Hepatocyte (in vitro differentiated cells): ENCODE measurements around the gene CFAP221. TPM values are rescaled to one million over a fixed set of nuclear protein-coding genes. Genes with fewer than 3 reads are reported as not detected.

ENCODE experiments used
- DNase-seq: peaks from one replicate; pipeline ENCODE4 v3.0.0-alpha.2; 2016; ENCODE audit warnings: low spot score
- H2AFZ ChIP-seq: fragments of 200-600 bp; sonication (generic); 2 replicates; pipeline ENCODE4 v1.6.0; 2016; ENCODE audit warnings: antibody characterized with exemption, mild to moderate bottlenecking
- H3K27ac ChIP-seq: fragments of 200-600 bp; sonication (generic); 2 replicates; pipeline ENCODE4 v1.5.1; 2016; ENCODE audit warnings: mild to moderate bottlenecking
- H3K27me3 ChIP-seq: fragments of 200-600 bp; sonication (generic); 2 replicates; pipeline ENCODE4 v1.6.1; 2016
- H3K36me3 ChIP-seq: fragments of 200-600 bp; sonication (generic); replicated peaks from 2 replicates; pipeline ENCODE4 v1.5.1; 2016; ENCODE audit warnings: low read depth; ENCODE audit not compliant: insufficient read depth
- H3K4me1 ChIP-seq: fragments of 200-600 bp; sonication (generic); 2 replicates; pipeline ENCODE4 v1.5.1; 2016; ENCODE audit warnings: mild to moderate bottlenecking, moderate library complexity; ENCODE audit not compliant: insufficient read depth
- H3K4me2 ChIP-seq: fragments of 200-600 bp; sonication (generic); 2 replicates; pipeline ENCODE4 v1.6.0; 2016
- H3K4me3 ChIP-seq: fragments of 200-600 bp; sonication (generic); 2 replicates; pipeline ENCODE4 v1.5.1; 2016; ENCODE audit warnings: mild to moderate bottlenecking
- H3K79me2 ChIP-seq: fragments of 200-600 bp; sonication (generic); 2 replicates; pipeline ENCODE4 v1.6.0; 2017; ENCODE audit warnings: mild to moderate bottlenecking
- H3K9me2 ChIP-seq: fragments of 200-600 bp; sonication (generic); replicated peaks from 2 replicates; pipeline ENCODE4 v1.6.0; 2017; ENCODE audit warnings: mild to moderate bottlenecking; ENCODE audit not compliant: insufficient read depth
- H3K9me3 ChIP-seq: fragments of 200-600 bp; sonication (generic); 2 replicates; pipeline ENCODE4 v1.5.1; 2016; ENCODE audit warnings: low read depth, mild to moderate bottlenecking
- H4K20me1 ChIP-seq: fragments of 200-600 bp; sonication (generic); 2 replicates; pipeline ENCODE4 v1.6.0; 2016; ENCODE audit warnings: mild to moderate bottlenecking; ENCODE audit not compliant: insufficient read depth, poor library complexity, severe bottlenecking
- EZH2 ChIP-seq: fragments of 200-600 bp; sonication (generic); IDR thresholded peaks from 2 replicates; pipeline ENCODE4 v1.6.1; 2016; ENCODE audit warnings: antibody characterized with exemption, mild to moderate bottlenecking, borderline replicate concordance
- EZH2phosphoT487 ChIP-seq: fragments of 200-600 bp; sonication (generic); IDR thresholded peaks from one replicate; pipeline ENCODE4 v1.6.1; 2018; ENCODE audit warnings: antibody characterized with exemption, mild to moderate bottlenecking, low read depth, moderate library complexity; ENCODE audit not compliant: unreplicated experiment, severe bottlenecking
- WGBS: methylation state at CpG from one replicate; pipeline ENCODE4 v1.1.6; 2016; ENCODE audit warnings: low lambda C conversion rate; ENCODE audit errors: missing lambda C conversion rate; 5-methylcytosine and 5-hydroxymethylcytosine counted together
- polyA plus RNA-seq: library from polyadenylated mRNA; unstranded; fragments of >200 nt; fragmentation: Nextera tagmentation; extraction: Ambion mirVana; gene quantifications from 2 replicates; pipeline ENCODE4 v1.2.1, GENCODE V29; 2016
- total RNA-seq: library from RNA; depleted of rRNA; stranded (reverse); fragments of >200 nt; gene quantifications from 2 replicates; pipeline ENCODE4 v1.2.3, GENCODE V29; 2014
- TF ChIP-seq, protein P1 (sequence below): fragments of 200-600 bp; sonication (generic); IDR thresholded peaks from 2 replicates; pipeline ENCODE4 v1.5.1; 2016; ENCODE audit warnings: antibody characterized with exemption, mild to moderate bottlenecking; ENCODE audit not compliant: poor library complexity

CFAP221 gene
- total and polyA plus RNA-seq, 2 experiments from 2014 or later, result 3.3 to 3.4 TPM

DNA sequence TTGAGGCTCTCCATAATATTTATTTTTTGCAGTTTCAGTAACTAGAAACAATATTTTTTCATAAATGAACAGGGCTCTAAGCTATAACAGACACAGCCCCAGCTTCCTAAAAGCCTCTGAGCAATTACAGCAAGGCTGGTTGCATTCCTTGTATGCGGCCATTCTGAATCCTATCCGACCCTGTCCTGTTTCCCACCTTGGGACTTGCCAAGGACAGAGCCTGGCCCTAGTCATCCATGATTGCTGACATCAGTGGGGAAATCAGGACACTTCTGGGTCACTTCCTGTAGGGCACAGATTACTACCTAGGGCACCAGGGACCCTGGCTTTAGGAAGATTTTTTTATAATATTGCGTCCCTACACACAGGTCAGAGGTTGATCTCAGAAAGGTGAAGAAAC is 140.3 kb downstream of the CFAP221 start:
- H3K4me3 ChIP-seq, result no peak overlapping the region
- H3K79me2 ChIP-seq, result peaks cover 17% of the 10 kb centered on the region
- H3K9me2 ChIP-seq, result no peaks in the 10 kb centered on the region
- H3K9me3 ChIP-seq, result no peaks in the 10 kb centered on the region
- H3K4me1 ChIP-seq, result peaks cover 6% of the 10 kb centered on the region
- H2AFZ ChIP-seq, result no peak overlapping the region
- no peak for DNase-seq
- H4K20me1 ChIP-seq, result no peaks in the 10 kb centered on the region
- no peaks in the 10 kb centered on the region for H3K36me3 ChIP-seq
- no peak overlapping the region for H3K27ac ChIP-seq
- H3K27me3 ChIP-seq, result no peaks in the 10 kb centered on the region
- no peak overlapping the region for H3K4me2 ChIP-seq
- WGBS, result 82% methylated on average over 3 of the region's 3 CpGs
- TF ChIP-seq EZH2phosphoT487 (no peak), EZH2 (no peak)
- TF ChIP-seq, protein P1, sequence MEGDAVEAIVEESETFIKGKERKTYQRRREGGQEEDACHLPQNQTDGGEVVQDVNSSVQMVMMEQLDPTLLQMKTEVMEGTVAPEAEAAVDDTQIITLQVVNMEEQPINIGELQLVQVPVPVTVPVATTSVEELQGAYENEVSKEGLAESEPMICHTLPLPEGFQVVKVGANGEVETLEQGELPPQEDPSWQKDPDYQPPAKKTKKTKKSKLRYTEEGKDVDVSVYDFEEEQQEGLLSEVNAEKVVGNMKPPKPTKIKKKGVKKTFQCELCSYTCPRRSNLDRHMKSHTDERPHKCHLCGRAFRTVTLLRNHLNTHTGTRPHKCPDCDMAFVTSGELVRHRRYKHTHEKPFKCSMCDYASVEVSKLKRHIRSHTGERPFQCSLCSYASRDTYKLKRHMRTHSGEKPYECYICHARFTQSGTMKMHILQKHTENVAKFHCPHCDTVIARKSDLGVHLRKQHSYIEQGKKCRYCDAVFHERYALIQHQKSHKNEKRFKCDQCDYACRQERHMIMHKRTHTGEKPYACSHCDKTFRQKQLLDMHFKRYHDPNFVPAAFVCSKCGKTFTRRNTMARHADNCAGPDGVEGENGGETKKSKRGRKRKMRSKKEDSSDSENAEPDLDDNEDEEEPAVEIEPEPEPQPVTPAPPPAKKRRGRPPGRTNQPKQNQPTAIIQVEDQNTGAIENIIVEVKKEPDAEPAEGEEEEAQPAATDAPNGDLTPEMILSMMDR, result no peak

DNA sequence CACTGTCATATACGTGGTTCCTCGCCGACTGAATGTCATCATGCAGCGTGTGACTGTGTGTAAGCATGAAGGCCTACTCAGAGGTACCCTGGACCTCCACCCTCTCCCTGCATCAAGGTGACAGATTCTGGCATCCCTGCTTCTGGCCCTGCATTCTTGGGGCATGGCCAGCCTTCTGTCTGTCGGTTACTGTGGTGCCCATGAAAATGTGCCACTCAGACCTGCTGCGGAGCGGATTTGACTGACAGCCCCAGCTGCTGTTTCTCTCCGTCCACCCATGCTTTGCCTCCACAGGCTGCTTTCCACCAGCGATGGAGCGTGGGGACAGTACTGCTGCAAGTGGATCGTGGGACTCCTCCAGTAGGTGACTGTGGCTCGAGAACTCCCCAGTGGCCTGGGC is 144.4 kb downstream of the CFAP221 start:
- Histone ChIP-seq H3K27me3 (no peaks in the 10 kb centered on the region), H3K9me2 (no peaks in the 10 kb centered on the region), H3K4me1 (no peaks in the 10 kb centered on the region), H3K36me3 (no peaks in the 10 kb centered on the region), H4K20me1 (no peaks in the 10 kb centered on the region), H3K4me3 (no peak overlapping the region), H3K27ac (no peak overlapping the region), H3K4me2 (no peak overlapping the region), H2AFZ (no peak overlapping the region), H3K9me3 (no peaks in the 10 kb centered on the region), H3K79me2 (no peaks in the 10 kb centered on the region)
- TF ChIP-seq EZH2phosphoT487, result no peak
- no peak for TF ChIP-seq EZH2
- TF ChIP-seq, protein P1, result no peak
- 92% methylated on average over 12 of the region's 12 CpGs for WGBS
- no peak for DNase-seq

DNA sequence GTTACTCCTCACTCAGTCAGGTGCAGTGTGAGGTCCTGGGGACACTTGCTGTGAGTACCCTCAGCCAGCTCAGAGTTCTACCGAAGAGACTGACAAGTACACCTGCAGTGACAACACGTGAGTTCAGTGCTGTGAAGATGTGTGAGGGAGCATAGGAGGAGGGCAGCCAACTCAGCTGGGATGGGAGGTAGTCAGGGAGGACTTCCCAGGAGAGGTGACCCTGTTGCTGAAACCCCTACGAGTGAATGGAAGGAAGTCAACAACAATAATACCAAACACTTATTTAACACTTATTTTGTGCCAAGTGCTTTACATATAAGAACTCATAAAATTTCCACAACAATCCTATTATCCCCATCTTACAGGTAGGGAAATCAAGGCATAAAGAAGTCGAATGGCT is 145.0 kb downstream of the CFAP221 start:
- Histone ChIP-seq H3K4me2 (no peak overlapping the region), H3K36me3 (no peaks in the 10 kb centered on the region), H3K27me3 (no peaks in the 10 kb centered on the region), H3K79me2 (no peaks in the 10 kb centered on the region), H3K9me2 (no peaks in the 10 kb centered on the region), H4K20me1 (no peaks in the 10 kb centered on the region), H3K4me1 (no peaks in the 10 kb centered on the region), H2AFZ (no peak overlapping the region), H3K9me3 (no peaks in the 10 kb centered on the region), H3K27ac (no peak overlapping the region), H3K4me3 (no peak overlapping the region)
- WGBS, result 94% methylated on average over 4 of the region's 4 CpGs
- no peak for TF ChIP-seq EZH2
- TF ChIP-seq, protein P1, result no peak
- no peak for TF ChIP-seq EZH2phosphoT487
- no peak for DNase-seq

DNA sequence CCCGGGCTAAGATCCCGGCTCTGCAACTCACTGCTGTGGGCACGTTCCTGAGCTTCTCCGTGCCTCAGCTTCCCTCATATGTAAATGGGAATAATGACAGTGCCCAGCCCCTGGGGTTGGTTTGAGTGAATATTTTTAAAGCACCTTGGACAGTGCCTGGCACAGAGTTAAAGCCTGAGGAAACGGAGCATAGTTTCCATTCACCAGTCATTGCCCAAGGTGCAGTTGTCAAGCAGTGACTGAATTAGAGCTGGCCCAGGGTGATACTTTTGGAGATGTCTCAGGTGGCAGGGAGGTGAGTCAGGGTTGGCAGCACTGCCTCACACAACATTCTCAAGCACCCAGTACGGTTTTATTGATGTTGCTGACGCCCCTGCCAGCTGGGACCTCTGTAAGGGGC is 146.9 kb downstream of the CFAP221 start:
- Histone ChIP-seq H3K4me3 (no peak overlapping the region), H2AFZ (no peak overlapping the region), H3K9me3 (no peaks in the 10 kb centered on the region), H3K79me2 (no peaks in the 10 kb centered on the region), H3K4me1 (peaks cover 16% of the 10 kb centered on the region), H3K36me3 (no peaks in the 10 kb centered on the region), H4K20me1 (no peaks in the 10 kb centered on the region), H3K4me2 (no peak overlapping the region), H3K27me3 (no peaks in the 10 kb centered on the region), H3K27ac (no peak overlapping the region), H3K9me2 (no peaks in the 10 kb centered on the region)
- WGBS, result 90% methylated on average over 7 of the region's 7 CpGs
- TF ChIP-seq EZH2, result no peak
- TF ChIP-seq, protein P1, result no peak
- TF ChIP-seq EZH2phosphoT487, result no peak
- no peak for DNase-seq
